Stomach smooth muscle (tissue), 2 donors: ENCODE measurements around the gene DSN1.

Experiments
- H3K27ac ChIP-seq: one replicate; pipeline ENCODE4 v1.7.0; 2013; ENCODE audit warnings: mild to moderate bottlenecking, low read length, inconsistent platforms
- H3K27me3 ChIP-seq, 2 donors: one replicate each; pipeline ENCODE4 v1.7.0; 2013; ENCODE audit warnings: low read length in 2 of 2; ENCODE audit not compliant: insufficient read depth in 2 of 2, control insufficient read depth in 1 of 2
- H3K36me3 ChIP-seq, 2 donors: one replicate each; pipeline ENCODE4 v1.7.0; 2013; ENCODE audit warnings: low read length in 2 of 2; ENCODE audit not compliant: control insufficient read depth in 2 of 2, insufficient read depth in 2 of 2
- H3K4me1 ChIP-seq: one replicate; pipeline ENCODE4 v1.7.0; 2013; ENCODE audit warnings: low read length; ENCODE audit not compliant: control insufficient read depth, insufficient read depth
- H3K4me3 ChIP-seq, 2 donors: one replicate each; pipeline ENCODE4 v1.7.0; 2013; ENCODE audit warnings: low read length in 2 of 2
- H3K9ac ChIP-seq, 2 donors: one replicate each; pipeline ENCODE4 v1.7.0; 2013; ENCODE audit warnings: low read length in 2 of 2, mild to moderate bottlenecking in 1 of 2
- H3K9me3 ChIP-seq, 2 donors: one replicate each; pipeline ENCODE4 v1.7.0; 2013; ENCODE audit warnings: low read length in 2 of 2; ENCODE audit not compliant: control insufficient read depth in 2 of 2
- donor health status: healthy.
- donor health status: Pancreatic carcinoma.

Gene DSN1

GRCh38 chr20:36778831-36779655 lies 5.5 kb upstream of the DSN1 start:
- Histone ChIP-seq H3K4me1 (peaks cover 14% of the 10 kb centered on the region), H3K9ac (no peak overlapping the region), H3K27ac (no peak overlapping the region), H3K9me3 (no peaks in the 10 kb centered on the region), H3K4me3 (no peak overlapping the region), H3K36me3 (peaks cover 8 to 12% of the 10 kb centered on the region in 2 donors), H3K27me3 (no peaks in the 10 kb centered on the region)

- Histone ChIP-seq H3K4me3 (no peak overlapping the region), H3K9me3 (no peaks in the 10 kb centered on the region), H3K4me1 (peaks cover 24% of the 10 kb centered on the region), H3K27me3 (no peaks in the 10 kb centered on the region), H3K36me3 (peaks cover 0 to 3% of the 10 kb centered on the region in 2 donors), H3K27ac (no peak overlapping the region), H3K9ac (no peak overlapping the region)
These were observed 4.0 kb upstream of the DSN1 start for GRCh38 chr20:36777576-36777975.

- H3K4me1 ChIP-seq, result peaks cover 26% of the 10 kb centered on the region
These were observed 3.6 kb upstream of the DSN1 start for GRCh38 chr20:36777167-36777566.

GRCh38 chr20:36775826-36776225 lies 2.3 kb upstream of the DSN1 start:
- no peaks in the 10 kb centered on the region for H3K27me3 ChIP-seq
- peaks cover 0 to 3% of the 10 kb centered on the region in 2 donors for H3K36me3 ChIP-seq
- H3K4me3 ChIP-seq, result no peak overlapping the region
- peaks cover 26% of the 10 kb centered on the region for H3K4me1 ChIP-seq
- no peaks in the 10 kb centered on the region for H3K9me3 ChIP-seq
- H3K27ac ChIP-seq, result no peak overlapping the region
- H3K9ac ChIP-seq, result no peak overlapping the region

More at GRCh38 chr20:36777167-36777566, 3.6 kb upstream of the DSN1 start:
- H3K27me3 ChIP-seq, result no peaks in the 10 kb centered on the region
- H3K9ac ChIP-seq, result no peak overlapping the region
- peaks cover 0 to 3% of the 10 kb centered on the region in 2 donors for H3K36me3 ChIP-seq
- H3K27ac ChIP-seq, result no peak overlapping the region
- no peak overlapping the region for H3K4me3 ChIP-seq
- no peaks in the 10 kb centered on the region for H3K9me3 ChIP-seq

- Histone ChIP-seq H3K9ac (no peak overlapping the region), H3K9me3 (no peaks in the 10 kb centered on the region), H3K4me3 (no peak overlapping the region), H3K27ac (peak overlapping the region; percentile 18), H3K4me1 (peaks cover 26% of the 10 kb centered on the region), H3K27me3 (no peaks in the 10 kb centered on the region), H3K36me3 (peaks cover 0 to 3% of the 10 kb centered on the region in 2 donors)
These were observed 1.6 kb upstream of the DSN1 start for GRCh38 chr20:36775196-36775595.

GRCh38 chr20:36773107-36773596 lies 411 bp downstream of the DSN1 start:
- peak overlapping the region; percentile 84 to 96 for H3K9ac ChIP-seq
- peaks cover 26% of the 10 kb centered on the region for H3K4me1 ChIP-seq
- no peaks in the 10 kb centered on the region for H3K9me3 ChIP-seq
- H3K4me3 ChIP-seq, result peak overlapping the region; percentile 65 to 93
- H3K36me3 ChIP-seq, result no peaks in the 10 kb centered on the region
- no peaks in the 10 kb centered on the region for H3K27me3 ChIP-seq
- peak overlapping the region; percentile 94 for H3K27ac ChIP-seq

- no peaks in the 10 kb centered on the region for H3K36me3 ChIP-seq
- H3K27me3 ChIP-seq, result no peaks in the 10 kb centered on the region
- no peak overlapping the region for H3K9ac ChIP-seq
- H3K4me1 ChIP-seq, result peaks cover 23% of the 10 kb centered on the region
- H3K4me3 ChIP-seq, result no peak overlapping the region
- H3K9me3 ChIP-seq, result no peaks in the 10 kb centered on the region
- H3K27ac ChIP-seq, result no peak overlapping the region
These were observed 2.9 kb downstream of the DSN1 start for GRCh38 chr20:36770680-36771079.

GRCh38 chr20:36768768-36769430 lies 4.7 kb downstream of the DSN1 start:
- H3K4me1 ChIP-seq, result peaks cover 10% of the 10 kb centered on the region
- H3K4me3 ChIP-seq, result no peak overlapping the region
- H3K27ac ChIP-seq, result no peak overlapping the region
- no peaks in the 10 kb centered on the region for H3K9me3 ChIP-seq
- H3K9ac ChIP-seq, result no peak overlapping the region
- no peaks in the 10 kb centered on the region for H3K36me3 ChIP-seq
- H3K27me3 ChIP-seq, result no peaks in the 10 kb centered on the region

GRCh38 chr20:36761125-36761524 lies 12.4 kb downstream of the DSN1 start:
- Histone ChIP-seq H3K4me3 (no peak overlapping the region), H3K36me3 (no peaks in the 10 kb centered on the region), H3K27me3 (no peaks in the 10 kb centered on the region), H3K9me3 (no peaks in the 10 kb centered on the region), H3K27ac (no peak overlapping the region), H3K9ac (no peak overlapping the region), H3K4me1 (no peaks in the 10 kb centered on the region)

- Histone ChIP-seq H3K9ac (no peak overlapping the region), H3K9me3 (no peaks in the 10 kb centered on the region), H3K36me3 (no peaks in the 10 kb centered on the region), H3K4me3 (no peak overlapping the region), H3K27ac (no peak overlapping the region), H3K27me3 (no peaks in the 10 kb centered on the region), H3K4me1 (no peaks in the 10 kb centered on the region)
These were observed 12.9 kb downstream of the DSN1 start for GRCh38 chr20:36760647-36761046.

- H3K9me3 ChIP-seq, result no peaks in the 10 kb centered on the region
- no peak overlapping the region for H3K9ac ChIP-seq
- peaks cover 5% of the 10 kb centered on the region for H3K4me1 ChIP-seq
- H3K4me3 ChIP-seq, result no peak overlapping the region
- no peak overlapping the region for H3K27ac ChIP-seq
- peaks cover 0 to 2% of the 10 kb centered on the region in 2 donors for H3K36me3 ChIP-seq
- no peaks in the 10 kb centered on the region for H3K27me3 ChIP-seq
These were observed 15.3 kb downstream of the DSN1 start for GRCh38 chr20:36758276-36758675.
